KMS-11 (cell line): ENCODE results near the gene TUBG1.
"Not testable (repeated sequence)": the region's sequence is repeated elsewhere in the genome, so short reads cannot be mapped to it uniquely, and the experiment has no call there.

Source experiments
- H2AFZ ChIP-seq: fragments of 200-600 bp; sonication (generic); 2 replicates; pipeline ENCODE4 v1.6.1; 2016; ENCODE audit warnings: antibody characterized with exemption, mixed run types, low read depth
- H3K27ac ChIP-seq: fragments of 200-600 bp; sonication (generic); 2 replicates; pipeline ENCODE4 v1.6.1; 2016; ENCODE audit warnings: mild to moderate bottlenecking, mixed run types
- H3K27me3 ChIP-seq: fragments of 200-600 bp; sonication (generic); 2 replicates; pipeline ENCODE4 v1.6.1; 2017; ENCODE audit warnings: mild to moderate bottlenecking, low read depth, mixed run types, moderate library complexity; ENCODE audit not compliant: insufficient read depth
- H3K36me3 ChIP-seq: fragments of 200-600 bp; sonication (generic); 2 replicates; pipeline ENCODE4 v1.6.1; 2017; ENCODE audit warnings: mild to moderate bottlenecking, mixed run types; ENCODE audit not compliant: insufficient read depth
- H3K4me1 ChIP-seq: fragments of 200-600 bp; sonication (generic); 2 replicates; pipeline ENCODE4 v1.6.1; 2016; ENCODE audit warnings: mild to moderate bottlenecking, low read depth, mixed run types; ENCODE audit not compliant: poor library complexity, severe bottlenecking
- H3K4me2 ChIP-seq: fragments of 200-600 bp; sonication (generic); 2 replicates; pipeline ENCODE4 v1.7.0; 2016; ENCODE audit warnings: mild to moderate bottlenecking, mixed run types
- H3K4me3 ChIP-seq: fragments of 200-600 bp; sonication (generic); IDR thresholded peaks from 2 replicates; pipeline ENCODE4 v1.6.1; 2017; ENCODE audit warnings: low read depth, low read length, mixed read lengths; ENCODE audit not compliant: insufficient read depth
- H3K79me2 ChIP-seq: fragments of 200-600 bp; sonication (generic); 2 replicates; pipeline ENCODE4 v1.6.1; 2016; ENCODE audit warnings: low read depth, mixed run types; ENCODE audit not compliant: insufficient read depth
- H3K9ac ChIP-seq: fragments of 200-600 bp; sonication (generic); 2 replicates; pipeline ENCODE4 v1.6.1; 2016; ENCODE audit warnings: mild to moderate bottlenecking, mixed run types
- H4K20me1 ChIP-seq: fragments of 200-600 bp; sonication (generic); 2 replicates; pipeline ENCODE4 v1.6.1; 2016; ENCODE audit warnings: mild to moderate bottlenecking, mixed run types; ENCODE audit not compliant: insufficient read depth
- TF ChIP-seq, protein P1 (sequence below): fragments of 200-600 bp; sonication (generic); conservative IDR thresholded peaks from 2 replicates; pipeline ENCODE4 v1.6.1; 2017; ENCODE audit warnings: low read depth, mild to moderate bottlenecking, antibody characterized with exemption, low read length, moderate library complexity, mixed read lengths

Gene TUBG1

DNA sequence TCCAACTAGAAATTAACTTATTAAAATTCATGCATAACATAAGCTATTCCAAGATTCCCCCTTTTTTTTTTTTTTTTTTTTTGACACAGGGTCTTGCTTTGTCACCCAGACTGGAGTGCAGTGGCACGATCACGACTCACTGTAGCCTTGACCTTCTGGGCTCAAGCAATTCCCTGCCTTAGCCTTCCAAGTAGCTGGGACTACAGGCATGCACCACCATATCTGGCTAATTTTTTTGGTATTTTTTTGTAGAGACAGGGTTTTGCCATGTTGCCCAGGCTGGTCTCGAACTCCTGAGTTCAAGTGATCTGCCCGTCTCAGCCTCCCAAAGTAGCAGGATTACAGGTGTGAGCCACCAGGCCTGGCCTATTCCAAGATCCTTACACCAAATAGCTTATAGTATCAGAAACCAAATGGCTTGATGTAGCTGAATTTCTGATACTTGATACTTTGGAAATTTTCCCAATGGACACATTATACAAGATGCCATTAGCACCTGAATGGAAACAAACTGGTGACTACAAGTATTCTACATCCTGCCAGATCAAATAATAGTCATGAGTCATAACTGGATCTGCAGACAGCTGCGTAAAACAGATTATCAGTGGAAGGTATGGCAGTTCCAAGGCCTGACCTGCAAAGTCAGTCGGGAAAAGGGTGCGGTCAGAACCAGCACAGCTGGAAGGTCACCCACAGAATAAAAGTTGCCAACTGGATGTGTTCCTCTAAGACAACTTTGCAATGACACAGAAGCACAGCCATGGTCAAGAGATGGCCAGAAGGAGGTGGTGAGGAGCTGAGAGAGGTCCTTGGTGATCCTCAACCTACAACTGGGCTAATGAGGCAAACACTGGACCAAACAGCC lies 14.5 kb downstream of the TUBG1 start:
- Histone ChIP-seq H3K4me3 (no peak overlapping the region), H3K27me3 (no peaks in the 10 kb centered on the region), H3K4me1 (peaks cover 42% of the 10 kb centered on the region), H3K27ac (no peak overlapping the region), H3K79me2 (no peaks in the 10 kb centered on the region), H3K9ac (no peak overlapping the region), H3K4me2 (no peak overlapping the region), H2AFZ (no peak overlapping the region), H3K36me3 (no peaks in the 10 kb centered on the region), H4K20me1 (no peaks in the 10 kb centered on the region)
- TF ChIP-seq, protein P1, sequence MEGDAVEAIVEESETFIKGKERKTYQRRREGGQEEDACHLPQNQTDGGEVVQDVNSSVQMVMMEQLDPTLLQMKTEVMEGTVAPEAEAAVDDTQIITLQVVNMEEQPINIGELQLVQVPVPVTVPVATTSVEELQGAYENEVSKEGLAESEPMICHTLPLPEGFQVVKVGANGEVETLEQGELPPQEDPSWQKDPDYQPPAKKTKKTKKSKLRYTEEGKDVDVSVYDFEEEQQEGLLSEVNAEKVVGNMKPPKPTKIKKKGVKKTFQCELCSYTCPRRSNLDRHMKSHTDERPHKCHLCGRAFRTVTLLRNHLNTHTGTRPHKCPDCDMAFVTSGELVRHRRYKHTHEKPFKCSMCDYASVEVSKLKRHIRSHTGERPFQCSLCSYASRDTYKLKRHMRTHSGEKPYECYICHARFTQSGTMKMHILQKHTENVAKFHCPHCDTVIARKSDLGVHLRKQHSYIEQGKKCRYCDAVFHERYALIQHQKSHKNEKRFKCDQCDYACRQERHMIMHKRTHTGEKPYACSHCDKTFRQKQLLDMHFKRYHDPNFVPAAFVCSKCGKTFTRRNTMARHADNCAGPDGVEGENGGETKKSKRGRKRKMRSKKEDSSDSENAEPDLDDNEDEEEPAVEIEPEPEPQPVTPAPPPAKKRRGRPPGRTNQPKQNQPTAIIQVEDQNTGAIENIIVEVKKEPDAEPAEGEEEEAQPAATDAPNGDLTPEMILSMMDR: no peak

DNA sequence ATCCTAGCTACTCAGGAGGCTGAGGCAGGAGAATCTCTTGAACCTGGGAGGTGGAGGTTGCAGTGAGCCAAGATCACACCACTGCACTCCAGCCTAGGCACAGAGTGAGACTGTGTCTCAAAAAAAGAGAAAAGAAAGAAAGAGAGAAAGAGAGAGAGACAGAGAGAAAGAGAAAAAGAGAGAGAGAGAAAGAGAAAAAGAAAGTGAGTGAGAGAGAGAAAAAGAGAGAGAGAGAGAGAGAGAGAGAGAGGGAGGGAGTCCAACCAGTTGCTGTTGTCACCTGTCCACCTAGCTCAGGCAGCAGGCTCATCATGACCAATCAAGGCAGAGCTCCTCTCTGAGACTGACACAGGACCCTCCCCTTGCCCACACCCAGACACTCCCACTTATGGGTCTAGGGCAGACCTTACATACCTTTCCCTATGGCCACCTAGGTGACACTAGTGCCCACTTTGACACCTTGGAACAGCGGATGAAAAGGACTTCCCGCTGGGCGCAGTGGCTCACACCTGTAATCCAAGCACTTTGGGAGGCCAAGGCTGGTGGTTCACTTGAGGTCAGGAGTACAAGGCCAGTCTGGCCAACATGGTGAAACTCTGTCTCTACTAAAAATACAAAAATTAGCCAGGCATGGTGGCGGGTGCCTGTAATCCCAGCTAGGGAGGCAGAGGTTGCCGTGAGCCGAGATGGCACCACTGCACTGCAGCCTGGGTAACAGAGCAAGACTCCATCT lies 17.7 kb downstream of the TUBG1 start:
- not testable (repeated sequence) for H2AFZ ChIP-seq, H3K9ac ChIP-seq, H3K27me3 ChIP-seq, H3K27ac ChIP-seq, H4K20me1 ChIP-seq, H3K36me3 ChIP-seq, H3K4me2 ChIP-seq, H3K79me2 ChIP-seq, H3K4me3 ChIP-seq
- H3K4me1 ChIP-seq: peaks cover 14% of the 10 kb centered on the region

DNA sequence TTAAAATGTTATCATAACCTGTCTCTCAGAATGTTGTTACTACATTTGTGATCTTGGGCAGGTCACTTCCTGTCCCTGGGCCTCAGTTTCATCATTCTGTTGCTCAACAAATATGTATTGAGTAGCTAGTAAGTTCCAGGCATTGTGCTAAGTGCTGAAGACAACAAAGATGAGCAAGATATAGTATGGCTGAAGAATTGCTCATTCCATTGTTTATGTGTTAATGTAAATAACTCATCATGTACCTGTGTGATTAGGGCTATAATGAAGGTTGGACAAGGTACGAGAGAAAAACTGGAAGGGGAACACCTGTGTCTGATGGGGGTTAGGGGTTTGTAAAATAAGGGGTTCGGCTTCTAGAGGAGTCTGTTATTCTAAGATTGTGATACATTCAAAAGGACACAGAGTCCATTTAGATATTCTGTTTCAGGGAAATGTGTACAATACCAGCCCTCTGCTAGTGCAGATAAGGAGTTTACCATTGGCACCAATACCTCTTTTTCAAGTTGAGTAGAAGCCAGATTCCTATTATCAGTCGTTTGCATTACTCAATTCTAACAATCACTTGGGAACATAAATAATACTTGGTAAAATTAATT lies 20.0 kb downstream of the TUBG1 start:
- Histone ChIP-seq H2AFZ (no peak overlapping the region), H3K27ac (no peak overlapping the region), H3K4me3 (no peak overlapping the region), H3K27me3 (no peaks in the 10 kb centered on the region), H3K4me1 (no peaks in the 10 kb centered on the region), H3K4me2 (no peak overlapping the region), H4K20me1 (no peaks in the 10 kb centered on the region), H3K9ac (no peak overlapping the region), H3K36me3 (no peaks in the 10 kb centered on the region), H3K79me2 (no peaks in the 10 kb centered on the region)
- TF ChIP-seq, protein P1: no peak

DNA sequence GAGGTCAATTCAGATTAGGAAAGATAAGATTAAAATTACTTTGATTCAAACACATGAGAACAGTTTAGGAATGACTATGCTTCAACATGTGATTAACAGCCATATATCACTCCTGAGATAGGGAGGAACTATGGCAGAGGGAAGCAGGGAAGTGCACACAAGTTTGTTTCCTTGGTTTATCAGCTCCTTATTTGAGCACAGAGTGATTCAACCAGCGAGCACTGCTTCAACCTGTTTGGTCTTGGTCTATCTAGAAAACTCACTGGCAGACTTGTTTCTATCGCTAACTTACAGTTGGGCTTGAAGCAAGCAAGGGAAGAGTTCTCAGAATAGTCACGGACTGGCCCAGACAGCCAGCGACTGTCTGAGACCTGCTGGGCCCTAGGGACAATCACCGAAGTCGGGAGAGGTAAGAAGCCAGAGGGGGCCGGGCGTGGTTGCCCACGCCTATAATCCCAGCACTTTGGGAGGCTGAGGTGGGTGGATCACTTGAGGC lies 23.5 kb downstream of the TUBG1 start:
- Histone ChIP-seq H4K20me1 (no peaks in the 10 kb centered on the region), H2AFZ (no peak overlapping the region), H3K4me1 (no peaks in the 10 kb centered on the region), H3K4me2 (no peak overlapping the region), H3K79me2 (no peaks in the 10 kb centered on the region), H3K9ac (no peak overlapping the region), H3K4me3 (no peak overlapping the region), H3K27ac (no peak overlapping the region), H3K36me3 (no peaks in the 10 kb centered on the region), H3K27me3 (no peaks in the 10 kb centered on the region)
- TF ChIP-seq, protein P1: no peak
